GM18868 (cell line): ENCODE results near the gene ELOVL2.
A peak's percentile ranks its signal among the peaks of the same experiment; 100 is the strongest.
"Not testable (repeated sequence)": the region's sequence is repeated elsewhere in the genome, so short reads cannot be mapped to it uniquely, and the experiment has no call there.

Experiments
- ATAC-seq: cut with Tn5 transposase; IDR thresholded peaks from one replicate; pipeline ENCODE4 v1.9.1; 2021; ENCODE audit warnings: mild to moderate bottlenecking, moderate library complexity; ENCODE audit not compliant: unreplicated experiment

Gene ELOVL2

GRCh38 chr6:11023032-11023431 lies 21.1 kb downstream of the ELOVL2 start:
- no peak for ATAC-seq

GRCh38 chr6:11021714-11022113 lies 22.4 kb downstream of the ELOVL2 start:
- ATAC-seq: no peak

- ATAC-seq: no peak
These were observed 23.1 kb downstream of the ELOVL2 start for GRCh38 chr6:11021003-11021402.

- ATAC-seq: no peak
These were observed 25.9 kb downstream of the ELOVL2 start for GRCh38 chr6:11018225-11018624.

- ATAC-seq: no peak
These were observed 27.0 kb downstream of the ELOVL2 start for GRCh38 chr6:11017090-11017489.

- no peak for ATAC-seq
These were observed 27.7 kb downstream of the ELOVL2 start for GRCh38 chr6:11016452-11016851.

- no peak for ATAC-seq
These were observed 29.0 kb downstream of the ELOVL2 start for GRCh38 chr6:11015102-11015501.

- no peak for ATAC-seq
These were observed 30.4 kb downstream of the ELOVL2 start for GRCh38 chr6:11013721-11014070.

GRCh38 chr6:11012976-11013720 lies 31.0 kb downstream of the ELOVL2 start:
- ATAC-seq: no peak

GRCh38 chr6:11012295-11012754 lies 31.8 kb downstream of the ELOVL2 start:
- ATAC-seq: no peak

GRCh38 chr6:11011787-11012234 lies 32.3 kb downstream of the ELOVL2 start:
- peak; percentile 62 for ATAC-seq

GRCh38 chr6:11009353-11009752 lies 34.8 kb downstream of the ELOVL2 start:
- peak; percentile 66 for ATAC-seq

- ATAC-seq: peak; percentile 4
These were observed 35.3 kb downstream of the ELOVL2 start for GRCh38 chr6:11008821-11009220.

GRCh38 chr6:11007715-11008608 lies 36.1 kb downstream of the ELOVL2 start:
- ATAC-seq: peak; percentile 40

- ATAC-seq: no peak
These were observed 38.0 kb downstream of the ELOVL2 start for GRCh38 chr6:11006061-11006460.

GRCh38 chr6:11003297-11003696 lies 40.8 kb downstream of the ELOVL2 start:
- not testable (repeated sequence) for ATAC-seq

GRCh38 chr6:11002176-11002575 lies 41.9 kb downstream of the ELOVL2 start:
- ATAC-seq: no peak

- ATAC-seq: no peak
These were observed 44.1 kb downstream of the ELOVL2 start for GRCh38 chr6:10999994-11000393.

GRCh38 chr6:10995114-10995707 lies 48.9 kb downstream of the ELOVL2 start:
- ATAC-seq: no peak

- no peak for ATAC-seq
These were observed 50.2 kb downstream of the ELOVL2 start for GRCh38 chr6:10993896-10994295.

GRCh38 chr6:10991115-10991514 lies 53.0 kb downstream of the ELOVL2 start:
- no peak for ATAC-seq
